Bladder microvascular endothelial cell (primary cell): Measurements from ENCODE around the gene HSD11B2. TPM values are rescaled to one million over a fixed set of nuclear protein-coding genes. Genes with fewer than 3 reads are reported as not detected.

Experiments
- total RNA-seq: library from RNA; depleted of rRNA; stranded (reverse); fragments of >200 nt; gene quantifications from 2 replicates; pipeline ENCODE4 v1.2.3, GENCODE V29; 2014

HSD11B2 gene
- 0.16 and 0.38 TPM in 2 replicates for total RNA-seq

GRCh38 chr16:67430977-67431774 lies at the start of gene HSD11B2:
TSS of gene HSD11B2 (plus strand) at chr16:67431121. CDS start at chr16:67431249, 128 bp downstream.

GRCh38 chr16:67393111-67393787 lies 37.7 kb upstream of the HSD11B2 start, which contains the start of gene TPPP3:
TSS of gene TPPP3 (minus strand) at chr16:67393498. CDS start at chr16:67391111, 2,387 bp downstream.

GRCh38 chr16:67415872-67416793 lies 14.8 kb upstream of the HSD11B2 start, which contains the start of gene ZDHHC1:
TSS of gene ZDHHC1 (minus strand) at chr16:67416477. CDS start at chr16:67407775, 8,702 bp downstream.

GRCh38 chr16:67480833-67481560 lies 50.1 kb downstream of the HSD11B2 start, which contains the start of gene ATP6V0D1:
TSS of gene ATP6V0D1 (minus strand) at chr16:67481157. CDS start at chr16:67481086, 71 bp downstream.

GRCh38 chr16:67483150-67483549 lies 52.2 kb downstream of the HSD11B2 start, which contains the start of gene AGRP:
TSS of gene AGRP (minus strand) at chr16:67483547. CDS start at chr16:67483398, 149 bp downstream.

Other genes starting within 250 kb of the HSD11B2 start
- 7.8 and 18.3 TPM in 2 replicates for gene MATCAP1, start 247.2 kb upstream of the HSD11B2 start, total RNA-seq
- gene EXOC3L1, start 241.0 kb upstream of the HSD11B2 start, total RNA-seq = 12.8 and 28.3 TPM in 2 replicates
- gene E2F4, start 239.0 kb upstream of the HSD11B2 start, total RNA-seq = 45.2 and 81.6 TPM in 2 replicates
- 1.3 and 1.4 TPM in 2 replicates for gene ELMO3, start 232.0 kb upstream of the HSD11B2 start, total RNA-seq
- 20.3 and 21.5 TPM in 2 replicates for gene TMEM208, start 204.0 kb upstream of the HSD11B2 start, total RNA-seq
- gene FHOD1, start 183.6 kb upstream of the HSD11B2 start, total RNA-seq = 17.5 and 26.0 TPM in 2 replicates
- gene SLC9A5, start 182.1 kb upstream of the HSD11B2 start, total RNA-seq = 0.32 and 0.82 TPM in 2 replicates
- 7.0 and 11.4 TPM in 2 replicates for gene PLEKHG4, start 151.6 kb upstream of the HSD11B2 start, total RNA-seq
- 0.16 TPM in 1 of 2 replicates, not detected in the other for gene KCTD19, start 104.4 kb upstream of the HSD11B2 start, total RNA-seq
- gene LRRC36, start 104.3 kb upstream of the HSD11B2 start, total RNA-seq = under 0.01 and 0.38 TPM in 2 replicates
- 0.13 TPM in 1 of 2 replicates, not detected in the other for gene TPPP3, start 37.6 kb upstream of the HSD11B2 start, total RNA-seq
- 2.8 and 5.6 TPM in 2 replicates for gene ZDHHC1, start 14.6 kb upstream of the HSD11B2 start, total RNA-seq
- gene ATP6V0D1, start 50.0 kb downstream of the HSD11B2 start, total RNA-seq = 72.7 and 134 TPM in 2 replicates
- not detected in 2 replicates for gene AGRP, start 52.4 kb downstream of the HSD11B2 start, total RNA-seq
- 45.2 and 144 TPM in 2 replicates for gene RIPOR1, start 97.7 kb downstream of the HSD11B2 start, total RNA-seq
- gene CTCF, start 131.4 kb downstream of the HSD11B2 start, total RNA-seq = 20.1 and 28.3 TPM in 2 replicates
- 0.25 and 0.49 TPM in 2 replicates for gene CARMIL2, start 214.0 kb downstream of the HSD11B2 start, total RNA-seq
- gene ACD, start 229.1 kb downstream of the HSD11B2 start, total RNA-seq = 13.4 and 14.4 TPM in 2 replicates
- 2.5 and 2.8 TPM in 2 replicates for gene PARD6A, start 229.8 kb downstream of the HSD11B2 start, total RNA-seq
- 14.3 and 14.9 TPM in 2 replicates for gene ENKD1, start 235.6 kb downstream of the HSD11B2 start, total RNA-seq
- 2.0 and 2.8 TPM in 2 replicates for gene C16orf86, start 235.7 kb downstream of the HSD11B2 start, total RNA-seq